HG03469 (cell line): ENCODE measurements around the gene CDH5.

ENCODE experiments used
- ATAC-seq: cut with Tn5 transposase; IDR thresholded peaks from one replicate; pipeline ENCODE4 v1.9.1; 2021; ENCODE audit warnings: mild to moderate bottlenecking, moderate library complexity, moderate number of reproducible peaks; ENCODE audit not compliant: unreplicated experiment

The CDH5 gene

DNA sequence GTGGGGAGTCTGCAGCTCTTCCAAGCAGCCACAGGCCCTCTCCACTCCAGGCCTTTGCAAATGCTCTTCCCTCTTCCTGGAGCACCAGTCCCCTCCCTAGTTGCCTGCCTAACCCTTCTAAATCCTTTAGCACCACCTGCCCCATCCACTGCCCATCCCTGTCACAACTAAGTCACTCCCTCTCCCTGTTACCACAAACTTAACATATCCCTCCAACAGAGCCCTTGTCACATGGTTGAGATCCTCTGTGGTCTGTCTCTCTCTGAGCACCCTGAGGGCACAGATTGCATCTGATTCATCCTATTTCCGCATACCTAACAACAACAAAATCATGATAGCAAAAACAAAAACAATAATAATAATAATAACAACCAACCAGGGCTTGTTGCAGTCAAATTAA lies 49.6 kb downstream of the CDH5 start:
- ATAC-seq, result no peak

GRCh38 chr16:66416939-66417700 lies 50.6 kb downstream of the CDH5 start:
- ATAC-seq, result no peak

- no peak for ATAC-seq
These were observed 51.9 kb downstream of the CDH5 start for GRCh38 chr16:66418165-66418962.

- ATAC-seq, result no peak
These were observed 53.0 kb downstream of the CDH5 start for GRCh38 chr16:66419527-66419926.

GRCh38 chr16:66420396-66420795 lies 53.9 kb downstream of the CDH5 start:
- ATAC-seq, result no peak

GRCh38 chr16:66421891-66422290 lies 55.4 kb downstream of the CDH5 start:
- no peak for ATAC-seq

- no peak for ATAC-seq
These were observed 55.9 kb downstream of the CDH5 start for GRCh38 chr16:66422366-66422765.

DNA sequence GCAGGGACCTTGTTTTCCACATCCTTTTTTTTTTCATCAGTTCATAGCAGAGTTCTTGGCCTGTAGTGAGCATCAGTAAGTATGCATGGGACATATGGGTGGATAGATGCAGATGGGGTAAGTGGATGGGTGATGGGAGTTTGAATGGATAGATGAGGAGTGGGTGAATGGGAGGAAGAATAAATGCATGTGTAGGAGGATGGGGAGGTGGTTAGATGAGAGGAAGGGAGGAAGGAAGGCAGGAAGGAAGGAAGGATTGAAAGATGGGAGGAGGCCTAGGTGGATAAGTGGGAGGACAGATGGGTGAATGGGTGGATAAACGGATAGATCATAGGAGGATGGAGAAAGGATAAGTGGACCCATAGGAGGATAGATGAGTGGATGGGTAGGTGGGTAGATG lies 56.7 kb downstream of the CDH5 start:
- no peak for ATAC-seq

- no peak for ATAC-seq
These were observed 59.2 kb downstream of the CDH5 start for GRCh38 chr16:66425651-66426050.

- no peak for ATAC-seq
These were observed 59.9 kb downstream of the CDH5 start for GRCh38 chr16:66426112-66427035.

DNA sequence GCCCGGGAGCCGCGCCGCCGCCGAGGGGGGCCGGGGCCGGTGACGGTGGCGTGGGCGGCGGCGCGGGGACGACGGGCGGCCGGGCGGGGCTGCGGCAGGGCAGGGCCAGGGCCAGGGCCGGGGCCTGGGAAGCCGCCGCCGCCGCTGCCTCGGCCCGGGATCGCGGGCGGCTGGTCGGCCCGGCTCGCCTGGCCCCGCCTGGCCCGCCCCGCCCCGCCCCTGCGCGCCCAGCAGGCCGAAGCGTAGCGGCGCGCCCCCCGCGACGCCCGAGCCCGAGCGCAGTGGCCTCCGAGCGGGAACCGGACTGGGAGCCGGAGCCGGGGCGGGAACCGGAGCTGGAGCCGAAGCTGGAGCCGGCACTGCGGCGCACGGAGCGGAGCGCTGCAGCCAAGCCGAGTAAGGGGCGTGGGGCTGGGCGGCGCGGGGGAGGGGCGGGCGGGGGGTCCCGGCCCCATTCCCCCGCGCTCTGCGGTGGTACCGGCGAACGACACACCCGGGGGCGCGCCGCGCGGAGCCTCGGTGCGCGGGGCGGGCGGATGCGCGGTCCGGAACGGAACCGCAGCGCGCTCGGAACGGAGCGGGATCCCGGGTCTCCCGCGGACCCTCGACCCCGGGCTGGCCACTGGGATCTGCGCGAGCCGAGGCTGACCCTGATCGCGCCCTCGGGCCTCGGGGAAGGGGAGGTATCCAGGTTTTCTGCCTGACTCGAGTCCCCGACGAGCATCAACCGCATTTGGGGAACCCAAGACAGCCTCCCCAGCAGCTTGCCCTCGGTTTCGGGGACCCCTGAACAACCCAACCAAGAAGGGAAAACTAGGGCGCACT lies 60.8 kb downstream of the CDH5 start, which contains the start of gene BEAN1:
TSS of gene BEAN1 (plus strand) at position 260 of the 825 bp plus-strand sequence. CDS start 10,382 bp downstream, outside the sequence.
- ATAC-seq, result no peak

GRCh38 chr16:66427871-66428681 lies 61.6 kb downstream of the CDH5 start:
- ATAC-seq, result no peak

DNA sequence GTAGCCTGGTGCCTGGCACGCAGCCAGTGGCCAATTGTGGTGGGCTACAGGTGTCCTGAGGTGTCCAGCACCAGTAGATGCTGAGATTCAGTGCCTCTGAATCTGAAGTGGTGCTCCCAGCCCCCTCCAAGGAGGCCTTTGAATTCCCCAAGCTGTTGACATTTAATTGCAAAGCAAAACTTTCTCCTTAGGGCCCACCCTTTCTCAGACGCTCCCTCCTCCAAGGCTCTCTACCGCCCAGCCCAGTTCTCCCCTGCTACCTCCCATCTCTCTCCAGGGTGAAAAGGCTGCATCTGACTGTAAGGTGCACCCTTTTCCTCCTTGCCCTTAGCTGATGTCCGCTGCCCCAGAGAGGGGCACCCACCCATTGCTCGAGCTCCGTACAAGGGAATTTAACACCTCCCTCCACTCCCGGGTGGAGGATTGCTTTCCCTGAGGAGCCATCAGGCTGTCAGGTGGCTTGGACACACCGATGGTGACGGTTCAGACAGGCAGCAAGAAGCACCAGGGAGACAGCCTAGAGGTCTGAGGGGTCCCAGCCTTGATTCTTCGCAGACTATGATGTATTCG lies 62.3 kb downstream of the CDH5 start:
- ATAC-seq, result no peak

DNA sequence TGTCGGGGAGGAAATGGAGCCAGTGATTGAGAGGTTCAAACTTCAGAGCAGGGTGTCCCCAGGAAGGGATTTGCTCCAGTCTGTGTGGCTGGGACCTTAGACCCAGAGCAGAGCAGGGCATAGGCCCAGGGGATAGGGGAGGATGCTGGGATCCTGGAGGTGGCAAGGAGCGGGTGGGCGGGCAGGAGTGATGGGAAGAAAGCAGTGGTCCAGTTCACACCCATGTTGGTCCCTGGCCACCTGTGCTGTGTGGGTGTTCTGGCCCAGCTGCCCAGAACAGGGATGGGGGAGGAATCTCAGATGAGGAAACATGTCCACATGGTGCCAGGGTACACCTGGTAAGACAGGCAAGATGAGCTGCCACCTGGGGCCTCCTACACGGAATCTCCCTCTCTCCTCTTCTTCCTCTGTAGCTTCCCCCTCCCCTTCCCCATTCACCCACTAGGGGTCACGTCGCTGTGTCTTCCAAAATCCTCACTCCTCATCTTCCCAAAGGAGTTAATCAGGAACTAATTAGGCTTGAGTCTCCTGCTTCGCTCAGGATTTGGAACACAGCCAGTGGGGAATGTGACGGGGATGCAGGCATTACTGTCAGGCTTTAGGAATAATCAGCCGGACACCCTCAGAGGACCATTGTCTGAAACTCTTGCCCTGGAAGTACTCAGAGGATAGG lies 62.9 kb downstream of the CDH5 start:
- ATAC-seq, result no peak

DNA sequence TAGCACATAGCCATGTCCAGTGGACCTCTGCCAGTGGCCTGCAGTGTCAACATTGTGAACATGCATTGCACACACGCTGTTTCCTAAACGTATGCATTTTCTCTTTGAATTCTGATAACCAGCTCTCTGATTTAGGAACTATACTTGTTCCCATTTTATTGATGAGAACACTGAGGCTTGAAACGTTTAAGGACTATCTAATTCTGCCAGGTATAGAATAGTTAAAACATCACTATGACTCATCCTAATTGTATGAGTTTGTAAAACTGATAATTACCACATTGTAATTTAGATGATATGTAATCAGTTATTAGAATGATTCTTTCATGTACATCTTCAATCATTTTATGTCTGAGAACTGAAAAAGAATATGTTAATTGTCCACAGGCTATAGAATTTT lies 63.7 kb downstream of the CDH5 start:
- ATAC-seq, result no peak

DNA sequence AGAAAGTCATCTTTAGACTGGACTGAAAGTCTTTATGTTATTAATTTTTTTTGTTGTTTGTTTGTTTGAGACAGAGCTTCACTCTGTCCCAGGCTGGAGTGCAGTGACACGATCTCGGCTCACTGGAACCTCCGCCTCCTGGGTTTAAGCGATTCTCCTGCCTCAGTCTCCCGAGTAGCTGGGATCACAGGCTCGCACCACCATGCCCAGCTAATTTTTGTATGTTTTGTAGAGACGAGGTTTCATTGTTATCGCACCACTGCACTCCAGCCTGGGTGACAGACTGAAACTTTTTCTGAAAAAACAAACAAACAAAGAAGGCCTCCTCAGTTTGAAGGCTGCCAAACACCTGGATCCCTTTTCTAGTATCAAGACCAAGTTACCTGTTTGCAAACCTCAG lies 65.3 kb downstream of the CDH5 start:
- no peak for ATAC-seq

DNA sequence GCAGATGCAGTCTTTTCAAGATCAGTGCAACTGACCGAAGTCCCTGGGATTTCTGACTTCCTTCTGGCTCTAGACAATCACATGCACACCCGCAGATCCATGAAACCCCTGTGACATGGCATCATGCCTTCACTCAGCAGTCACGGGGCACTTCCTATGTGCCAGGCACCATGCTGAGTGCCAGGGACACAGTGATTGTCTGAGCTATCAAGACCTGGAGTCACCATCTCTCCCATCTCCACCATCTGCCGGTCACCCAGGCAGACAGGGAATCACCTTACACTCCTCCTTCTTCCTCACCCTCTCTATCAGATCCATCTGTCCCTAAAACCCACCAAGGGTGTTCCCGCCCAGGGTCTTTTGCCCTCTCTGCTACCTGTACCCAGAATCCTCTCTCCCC lies 65.9 kb downstream of the CDH5 start:
- ATAC-seq, result no peak

DNA sequence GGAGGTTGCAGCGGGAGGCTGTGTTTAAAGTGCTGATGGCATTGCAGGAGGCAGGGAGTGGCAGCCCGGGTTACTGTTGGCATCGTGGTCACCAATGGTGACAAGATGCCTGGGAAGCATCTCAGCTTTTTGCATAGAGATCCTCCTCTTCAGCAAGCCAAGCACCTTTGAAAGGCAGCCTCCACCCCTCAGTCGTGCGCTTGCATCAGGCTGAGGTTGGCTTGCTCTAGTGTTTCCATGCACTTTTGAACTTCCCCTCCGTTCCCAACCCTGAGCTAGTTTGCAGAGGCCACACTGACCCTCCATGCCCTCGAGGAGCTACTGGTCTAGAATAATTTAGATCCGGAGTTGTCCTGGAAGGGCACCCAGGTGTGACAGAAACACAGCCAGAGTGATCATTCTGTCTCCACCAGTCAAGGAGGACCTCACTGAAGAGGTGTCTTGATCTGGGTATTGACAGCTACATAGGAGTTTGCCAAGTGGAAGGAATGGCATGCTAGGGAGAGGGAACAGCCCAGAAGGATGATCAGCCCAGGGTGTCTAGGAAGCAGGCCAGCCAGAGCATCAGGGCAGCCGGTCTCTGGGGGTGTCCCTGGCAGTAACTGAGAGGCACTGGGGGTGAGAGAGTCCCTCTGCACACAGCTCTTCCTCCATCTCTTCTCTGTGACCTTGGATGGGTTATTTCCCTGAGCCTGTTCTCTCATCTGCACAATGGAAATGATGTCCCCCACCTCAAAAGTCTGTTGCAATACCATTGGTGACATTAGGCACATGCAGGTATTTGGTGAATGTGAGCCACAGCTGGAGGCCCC lies 68.3 kb downstream of the CDH5 start:
- no peak for ATAC-seq
